NCI-H2196 (cell line): ENCODE data around the gene HEXD.
A peak's percentile ranks its signal among the peaks of the same experiment; 100 is the strongest.

Source experiments
- DNase-seq: peaks from one replicate; lab custom pipeline; 2025; ENCODE audit not compliant: unreplicated experiment; lab: John Stamatoyannopoulos, UW

HEXD gene

GRCh38 chr17:82486231-82487094 is 68.3 kb downstream of the HEXD start:
- DNase-seq = no peak

DNA sequence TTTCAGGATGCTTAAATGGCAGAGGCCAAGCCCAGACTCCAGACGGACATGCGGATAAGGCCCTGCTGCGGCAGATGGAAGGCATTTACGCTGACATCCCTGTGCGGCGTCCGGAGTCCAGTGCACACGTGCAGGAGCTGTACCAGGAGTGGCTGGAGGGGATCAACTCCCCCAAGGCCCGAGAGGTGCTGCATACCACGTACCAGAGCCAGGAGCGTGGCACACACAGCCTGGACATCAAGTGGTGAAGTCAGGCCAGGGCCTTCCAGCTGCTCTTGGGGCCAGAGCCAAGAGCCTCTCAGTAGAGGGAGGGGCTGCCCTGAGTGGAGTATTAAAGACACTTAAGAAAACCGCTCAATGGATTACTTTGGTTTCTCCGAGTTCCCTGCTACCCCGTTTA is 69.8 kb downstream of the HEXD start:
- no peak for DNase-seq

- DNase-seq = no peak
Measured at GRCh38 chr17:82489117-82489516, 71.0 kb downstream of the HEXD start.

GRCh38 chr17:82489851-82490511 is 71.8 kb downstream of the HEXD start:
- no peak for DNase-seq

DNA sequence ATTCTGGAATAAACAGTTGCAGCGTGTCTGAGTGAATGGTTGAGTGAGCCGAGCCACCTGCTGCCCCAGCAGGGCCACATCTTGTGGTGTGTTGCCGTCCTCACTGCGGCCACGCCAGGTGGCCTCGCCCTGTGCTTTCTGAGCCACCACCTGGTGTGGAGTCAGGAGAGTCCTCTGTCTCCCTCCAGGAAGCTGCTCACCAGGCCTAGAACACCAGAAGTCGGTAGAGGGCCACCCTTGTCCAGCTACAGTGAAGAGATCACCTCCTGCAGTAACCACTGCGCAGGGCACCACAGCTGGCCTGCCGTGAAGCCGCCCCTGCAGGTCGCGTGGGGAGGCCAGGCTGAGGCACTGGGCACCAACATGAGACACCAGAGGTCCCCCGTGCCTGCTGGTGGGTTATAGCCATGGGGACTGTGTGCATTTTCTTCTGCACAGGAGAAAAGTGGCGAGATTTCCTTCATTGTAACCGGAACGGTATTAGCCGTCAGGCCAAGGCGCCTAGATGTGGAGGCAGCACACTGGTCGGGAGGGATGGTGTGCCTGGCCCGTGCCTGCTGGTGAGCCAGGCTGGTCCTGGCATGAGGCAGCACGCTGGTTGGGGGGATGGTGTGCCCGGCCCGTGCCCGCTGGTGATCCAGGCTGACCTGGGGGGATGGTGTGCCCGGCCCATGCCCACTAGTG is 72.5 kb downstream of the HEXD start:
- peak; percentile 64 for DNase-seq

- no peak for DNase-seq
Measured at GRCh38 chr17:82491196-82491530, 73.0 kb downstream of the HEXD start.

DNA sequence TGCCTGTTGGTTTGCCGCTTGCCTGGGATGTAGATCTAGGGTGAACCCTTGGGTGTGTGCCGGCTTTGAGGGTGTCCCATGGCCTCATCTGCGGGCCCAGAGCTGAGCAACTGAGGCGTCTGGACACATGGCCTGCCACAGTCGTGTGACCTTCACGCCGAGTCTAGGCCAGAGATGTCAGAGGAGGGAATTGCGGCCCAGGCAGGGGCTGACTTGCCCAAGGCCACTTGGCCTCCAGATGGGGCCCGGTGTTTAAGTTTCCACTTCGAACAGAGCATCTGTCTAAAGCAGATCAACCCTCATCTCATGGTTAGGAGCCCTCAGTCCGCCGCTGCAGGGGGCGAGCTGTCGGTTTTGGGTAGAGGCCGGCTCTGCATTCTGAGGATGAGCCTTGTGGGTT is 73.4 kb downstream of the HEXD start:
- no peak for DNase-seq
